Stimulated activated CD8-positive, alpha-beta memory T cell treated with anti-CD3 and anti-CD28 coated beads, Interleukin-15, amount 100 ng/mL, for 48 hours (primary cell): Measurements from ENCODE around the gene TSPAN32.
"Not testable (repeated sequence)": the region's sequence is repeated elsewhere in the genome, so short reads cannot be mapped to it uniquely, and the experiment has no call there.

Experiments used
- DNase-seq, 2 donors: peaks; one replicate each; pipeline ENCODE4 v3.0.0-alpha.2; 2020; ENCODE audit warnings: low read depth in 2 of 2

Gene TSPAN32

GRCh38 chr11:2363577-2364370 lies 62.0 kb downstream of the TSPAN32 start:
- no peak for DNase-seq

GRCh38 chr11:2364386-2364785 lies 62.6 kb downstream of the TSPAN32 start:
- not testable (repeated sequence) for DNase-seq

- no peak for DNase-seq
Measured at GRCh38 chr11:2365571-2366210, 63.9 kb downstream of the TSPAN32 start.

- no peak for DNase-seq
Measured at GRCh38 chr11:2366276-2366675, 64.5 kb downstream of the TSPAN32 start.

- DNase-seq = no peak
Measured at GRCh38 chr11:2366733-2367132, 64.9 kb downstream of the TSPAN32 start.

GRCh38 chr11:2367266-2368160 lies 65.7 kb downstream of the TSPAN32 start:
- no peak for DNase-seq
